H1 (cell line): ENCODE measurements around the gene LRRC4C.

Experiments used
- EGR1 ChIP-seq: IDR thresholded peaks from 2 replicates; pipeline ENCODE4 v1.6.1; 2011; ENCODE audit warnings: low read depth, low read length, borderline replicate concordance
- EZH2 ChIP-seq: fragments of 200-600 bp; sonication (generic); IDR thresholded peaks from 2 replicates; pipeline ENCODE4 v1.7.1; 2012; ENCODE audit warnings: low read depth, mild to moderate bottlenecking, moderate library complexity, low read length, inconsistent platforms; ENCODE audit not compliant: severe bottlenecking
- TF ChIP-seq, protein P1 (sequence below), 3 experiments: IDR thresholded peaks; 1 replicate in 2 of 3; 2 replicates in 1 of 3; pipeline versions ENCODE4 v1.5.1 to v1.6.1; 2011; ENCODE audit warnings: low read length in 3 of 3, mild to moderate bottlenecking in 3 of 3, inconsistent platforms in 2 of 3, low read depth in 1 of 3, moderate library complexity in 1 of 3; ENCODE audit not compliant: insufficient read depth in 1 of 3; ENCODE audit errors: control extremely low read depth in 1 of 3

DNA sequence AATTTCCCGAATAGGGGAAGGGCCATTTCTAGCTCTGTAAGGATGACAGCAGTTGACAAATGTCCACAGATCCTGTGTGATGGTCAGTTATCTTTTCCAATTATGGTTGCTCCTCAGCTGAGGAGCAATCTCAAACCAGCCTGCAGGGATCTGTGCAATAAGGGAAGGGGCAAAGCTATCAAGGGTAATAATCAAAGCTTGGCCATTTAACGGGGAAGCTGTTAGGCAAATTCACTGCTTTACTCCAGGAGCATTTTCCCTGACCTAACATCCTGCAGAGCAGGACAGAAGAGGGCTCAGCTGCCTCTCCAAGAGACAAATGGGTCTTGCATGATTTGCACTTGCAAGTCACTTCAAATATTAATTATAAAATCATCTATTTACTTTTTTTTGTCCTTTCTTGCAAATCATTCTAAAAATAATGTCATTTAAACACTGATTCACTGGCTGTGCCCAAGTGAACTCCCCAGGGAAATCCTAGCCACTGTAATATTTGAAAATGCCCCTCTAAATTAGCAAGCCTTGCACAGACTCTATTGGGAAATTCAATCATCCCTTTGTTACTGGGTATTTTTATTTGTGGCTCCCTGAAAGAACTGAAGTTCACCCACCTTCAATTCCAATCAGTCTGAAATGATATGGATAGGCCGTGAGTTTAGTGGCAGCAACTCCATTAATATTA is 1256.7 kb downstream of the LRRC4C start:
- no peak for TF ChIP-seq EGR1
- TF ChIP-seq, protein P1, sequence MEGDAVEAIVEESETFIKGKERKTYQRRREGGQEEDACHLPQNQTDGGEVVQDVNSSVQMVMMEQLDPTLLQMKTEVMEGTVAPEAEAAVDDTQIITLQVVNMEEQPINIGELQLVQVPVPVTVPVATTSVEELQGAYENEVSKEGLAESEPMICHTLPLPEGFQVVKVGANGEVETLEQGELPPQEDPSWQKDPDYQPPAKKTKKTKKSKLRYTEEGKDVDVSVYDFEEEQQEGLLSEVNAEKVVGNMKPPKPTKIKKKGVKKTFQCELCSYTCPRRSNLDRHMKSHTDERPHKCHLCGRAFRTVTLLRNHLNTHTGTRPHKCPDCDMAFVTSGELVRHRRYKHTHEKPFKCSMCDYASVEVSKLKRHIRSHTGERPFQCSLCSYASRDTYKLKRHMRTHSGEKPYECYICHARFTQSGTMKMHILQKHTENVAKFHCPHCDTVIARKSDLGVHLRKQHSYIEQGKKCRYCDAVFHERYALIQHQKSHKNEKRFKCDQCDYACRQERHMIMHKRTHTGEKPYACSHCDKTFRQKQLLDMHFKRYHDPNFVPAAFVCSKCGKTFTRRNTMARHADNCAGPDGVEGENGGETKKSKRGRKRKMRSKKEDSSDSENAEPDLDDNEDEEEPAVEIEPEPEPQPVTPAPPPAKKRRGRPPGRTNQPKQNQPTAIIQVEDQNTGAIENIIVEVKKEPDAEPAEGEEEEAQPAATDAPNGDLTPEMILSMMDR (IDR thresholded peaks at IDR 0.05; ENCODE audit: control extremely low read depth in 1 of 3, insufficient read depth in 1 of 3, low read depth in 1 of 3, low read length in 3 of 3): no peak
- TF ChIP-seq EZH2: no peak
